Fibroblast of skin of scalp (primary cell): ENCODE data around the gene FAM174C.
A peak's percentile ranks its signal among the peaks of the same experiment; 100 is the strongest.

Source experiments
- DNase-seq: peaks from one replicate; pipeline ENCODE4 v3.0.0-alpha.2; 2013

FAM174C gene

GRCh38 chr19:1251330-1252220 lies 23.8 kb upstream of the FAM174C start:
- DNase-seq, result peak; percentile 80

GRCh38 chr19:1252221-1252820 lies 23.0 kb upstream of the FAM174C start:
- peak; percentile 98 for DNase-seq

GRCh38 chr19:1252821-1253513 lies 22.4 kb upstream of the FAM174C start:
- DNase-seq, result peak; percentile 99

GRCh38 chr19:1253514-1254080 lies 21.7 kb upstream of the FAM174C start:
- DNase-seq, result no peak

GRCh38 chr19:1254081-1254527 lies 21.2 kb upstream of the FAM174C start:
- DNase-seq, result no peak

GRCh38 chr19:1254530-1255185 lies 20.7 kb upstream of the FAM174C start:
- DNase-seq, result no peak

GRCh38 chr19:1255186-1256161 lies 19.9 kb upstream of the FAM174C start:
- no peak for DNase-seq

GRCh38 chr19:1256646-1257474 lies 18.5 kb upstream of the FAM174C start:
- no peak for DNase-seq

GRCh38 chr19:1257475-1258162 lies 17.7 kb upstream of the FAM174C start:
- DNase-seq, result no peak

GRCh38 chr19:1258163-1258492 lies 17.2 kb upstream of the FAM174C start:
- DNase-seq, result no peak

GRCh38 chr19:1258707-1259205 lies 16.6 kb upstream of the FAM174C start:
- DNase-seq, result no peak

- DNase-seq, result peak; percentile 70
Measured at GRCh38 chr19:1259206-1259875, 16.0 kb upstream of the FAM174C start.

GRCh38 chr19:1259876-1260748 lies 15.2 kb upstream of the FAM174C start:
- DNase-seq, result no peak

- DNase-seq, result peak; percentile 97
Measured at GRCh38 chr19:1260749-1261537, 14.4 kb upstream of the FAM174C start.

GRCh38 chr19:1261538-1261797 lies 13.9 kb upstream of the FAM174C start:
- no peak for DNase-seq

GRCh38 chr19:1261798-1262622 lies 13.3 kb upstream of the FAM174C start:
- DNase-seq, result no peak
